HepG2 (cell line): ENCODE measurements around the gene SEMA4F. TPM values are rescaled to one million over a fixed set of nuclear protein-coding genes. Genes with fewer than 3 reads are reported as not detected.

Source experiments
- CREB1 ChIP-seq, 2 experiments: fragments of 450-650 bp in 1 of 2; IDR thresholded peaks; 2 replicates each; pipeline ENCODE4 v1.6.1; 2016 to 2017; ENCODE audit warnings: control low read depth in 1 of 2, mild to moderate bottlenecking in 1 of 2, missing compliant biosample characterization in 1 of 2, missing genetic modification characterization in 1 of 2
- FOXJ3 ChIP-seq: sonication (generic); formaldehyde crosslinking; IDR thresholded peaks from 2 replicates; pipeline ENCODE4 v1.4.0; 2020; ENCODE audit warnings: missing genetic modification reagents, mild to moderate bottlenecking, borderline replicate concordance
- HDAC2 ChIP-seq: sonication (generic); formaldehyde crosslinking; IDR thresholded peaks from 2 replicates; pipeline ENCODE4 v1.4.0; 2020; ENCODE audit warnings: missing genetic modification reagents
- IRX3 ChIP-seq: sonication (generic); formaldehyde crosslinking; IDR thresholded peaks from 2 replicates; pipeline ENCODE4 v1.8.1; 2023; ENCODE audit warnings: mild to moderate bottlenecking, low read depth, missing genetic modification reagents, borderline replicate concordance
- RFXANK ChIP-seq: IDR thresholded peaks from 2 replicates; pipeline ENCODE4 v1.6.1; 2016
- TEAD3 ChIP-seq: optimal IDR thresholded peaks from 2 replicates; pipeline ENCODE3; 2016; ENCODE audit warnings: borderline replicate concordance
- ZNF501 ChIP-seq: sonication (generic); formaldehyde crosslinking; IDR thresholded peaks from 2 replicates; pipeline ENCODE4 v1.5.1; 2020; ENCODE audit warnings: mild to moderate bottlenecking, moderate library complexity, missing genetic modification reagents
- ZNF747 ChIP-seq: sonication (generic); formaldehyde crosslinking; IDR thresholded peaks from 2 replicates; pipeline ENCODE4 v1.8.1; 2023; ENCODE audit warnings: missing genetic modification reagents, mild to moderate bottlenecking, borderline replicate concordance
- ZNF850 ChIP-seq: sonication (generic); formaldehyde crosslinking; conservative IDR thresholded peaks from 2 replicates; pipeline ENCODE4 v1.9.0; 2021; ENCODE audit warnings: mild to moderate bottlenecking, missing genetic modification reagents
- polyA plus RNA-seq, 8 experiments: library from polyadenylated mRNA; depleted of rRNA in 3 of 8; stranded (reverse) in 7 of 8; unstranded in 1 of 8; fragments of >200 nt; fragmentation: Illumina TruSeq in 4 of 8; extraction: Trizol in 4 of 8; gene quantifications; 2 replicates each; pipeline versions ENCODE4 v1.2.1 to v1.2.3, GENCODE V29; 2011 to 2016; ENCODE audit warnings: low read depth in 4 of 8, missing spikeins in 1 of 8, mixed read lengths in 1 of 8; ENCODE audit not compliant: insufficient read depth in 1 of 8
- total RNA-seq, 5 experiments: library from RNA; depleted of rRNA; stranded (reverse); fragments of >200 nt; fragmentation: Illumina TruSeq; extraction: Trizol; gene quantifications; 2 replicates each; pipeline ENCODE4 v1.2.3, GENCODE V29; 2016; ENCODE audit warnings: low read depth in 1 of 5
- TF ChIP-seq, protein P1 (sequence below): sonication (generic); formaldehyde crosslinking; IDR thresholded peaks from 2 replicates; pipeline ENCODE4 v1.4.0; 2020; ENCODE audit warnings: mild to moderate bottlenecking, missing genetic modification reagents
- TF ChIP-seq, protein P2 (sequence below): IDR thresholded peaks from 2 replicates; pipeline ENCODE4 v1.6.1; 2016; ENCODE audit warnings: low read depth, control low read depth
- TF ChIP-seq, protein P3 (sequence below): sonication (generic); formaldehyde crosslinking; IDR thresholded peaks from 2 replicates; pipeline ENCODE4 v1.9.0; 2022; ENCODE audit warnings: missing genetic modification reagents, mild to moderate bottlenecking, borderline replicate concordance
- TF ChIP-seq, protein P4 (sequence below): sonication (generic); formaldehyde crosslinking; IDR thresholded peaks from 2 replicates; pipeline ENCODE4 v1.4.0; 2020; ENCODE audit warnings: mild to moderate bottlenecking, missing genetic modification reagents, borderline replicate concordance

SEMA4F gene
- total and polyA plus RNA-seq, 2 of the 13 experiments (the other 11 are each of a cell fraction or from before 2014, with no cell fraction given), result 7.1 to 10.3 TPM

DNA sequence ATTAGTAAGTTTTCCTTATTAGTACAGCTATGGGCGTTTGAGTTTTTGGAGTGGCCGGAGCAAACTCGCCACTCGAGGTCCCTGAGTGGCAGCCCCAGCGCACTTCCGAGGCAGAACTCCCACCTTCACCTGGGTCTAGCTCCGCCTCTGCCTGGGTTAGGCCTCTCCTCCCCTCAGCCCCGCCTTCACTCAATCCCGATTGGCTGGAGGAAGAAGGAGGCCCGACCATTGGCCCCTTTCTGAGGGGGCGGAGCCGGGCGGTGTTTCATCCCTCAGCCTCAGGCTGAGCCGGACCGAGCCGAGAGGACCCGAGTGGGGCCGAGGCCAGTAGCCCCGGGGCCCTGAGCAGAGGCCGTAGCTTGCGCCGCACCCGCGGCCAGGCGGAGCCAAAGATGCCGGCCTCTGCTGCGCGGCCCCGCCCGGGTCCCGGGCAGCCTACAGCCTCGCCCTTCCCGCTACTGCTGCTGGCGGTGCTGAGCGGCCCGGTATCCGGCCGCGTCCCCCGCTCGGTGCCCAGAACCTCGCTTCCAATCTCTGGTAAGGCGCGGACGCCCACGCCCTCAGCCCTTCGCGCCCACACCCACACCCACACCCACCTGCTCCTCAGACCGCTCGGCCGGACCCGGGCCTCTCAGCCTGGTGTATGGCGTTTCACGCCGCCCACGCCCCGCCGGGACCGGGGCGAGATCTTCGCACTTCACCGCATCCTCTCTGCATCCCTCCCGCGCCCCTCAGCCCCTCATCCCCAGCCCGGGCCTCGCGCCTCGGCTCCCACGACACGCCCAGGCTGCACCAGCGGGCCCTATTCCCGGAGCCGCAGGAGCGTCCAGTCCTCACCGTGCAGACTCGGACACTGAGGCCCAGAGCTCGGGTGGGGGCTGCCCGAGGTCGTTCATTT lies at the start of gene SEMA4F (continued):
- TF ChIP-seq, protein P1, sequence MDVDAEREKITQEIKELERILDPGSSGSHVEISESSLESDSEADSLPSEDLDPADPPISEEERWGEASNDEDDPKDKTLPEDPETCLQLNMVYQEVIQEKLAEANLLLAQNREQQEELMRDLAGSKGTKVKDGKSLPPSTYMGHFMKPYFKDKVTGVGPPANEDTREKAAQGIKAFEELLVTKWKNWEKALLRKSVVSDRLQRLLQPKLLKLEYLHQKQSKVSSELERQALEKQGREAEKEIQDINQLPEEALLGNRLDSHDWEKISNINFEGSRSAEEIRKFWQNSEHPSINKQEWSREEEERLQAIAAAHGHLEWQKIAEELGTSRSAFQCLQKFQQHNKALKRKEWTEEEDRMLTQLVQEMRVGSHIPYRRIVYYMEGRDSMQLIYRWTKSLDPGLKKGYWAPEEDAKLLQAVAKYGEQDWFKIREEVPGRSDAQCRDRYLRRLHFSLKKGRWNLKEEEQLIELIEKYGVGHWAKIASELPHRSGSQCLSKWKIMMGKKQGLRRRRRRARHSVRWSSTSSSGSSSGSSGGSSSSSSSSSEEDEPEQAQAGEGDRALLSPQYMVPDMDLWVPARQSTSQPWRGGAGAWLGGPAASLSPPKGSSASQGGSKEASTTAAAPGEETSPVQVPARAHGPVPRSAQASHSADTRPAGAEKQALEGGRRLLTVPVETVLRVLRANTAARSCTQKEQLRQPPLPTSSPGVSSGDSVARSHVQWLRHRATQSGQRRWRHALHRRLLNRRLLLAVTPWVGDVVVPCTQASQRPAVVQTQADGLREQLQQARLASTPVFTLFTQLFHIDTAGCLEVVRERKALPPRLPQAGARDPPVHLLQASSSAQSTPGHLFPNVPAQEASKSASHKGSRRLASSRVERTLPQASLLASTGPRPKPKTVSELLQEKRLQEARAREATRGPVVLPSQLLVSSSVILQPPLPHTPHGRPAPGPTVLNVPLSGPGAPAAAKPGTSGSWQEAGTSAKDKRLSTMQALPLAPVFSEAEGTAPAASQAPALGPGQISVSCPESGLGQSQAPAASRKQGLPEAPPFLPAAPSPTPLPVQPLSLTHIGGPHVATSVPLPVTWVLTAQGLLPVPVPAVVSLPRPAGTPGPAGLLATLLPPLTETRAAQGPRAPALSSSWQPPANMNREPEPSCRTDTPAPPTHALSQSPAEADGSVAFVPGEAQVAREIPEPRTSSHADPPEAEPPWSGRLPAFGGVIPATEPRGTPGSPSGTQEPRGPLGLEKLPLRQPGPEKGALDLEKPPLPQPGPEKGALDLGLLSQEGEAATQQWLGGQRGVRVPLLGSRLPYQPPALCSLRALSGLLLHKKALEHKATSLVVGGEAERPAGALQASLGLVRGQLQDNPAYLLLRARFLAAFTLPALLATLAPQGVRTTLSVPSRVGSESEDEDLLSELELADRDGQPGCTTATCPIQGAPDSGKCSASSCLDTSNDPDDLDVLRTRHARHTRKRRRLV (CRISPR knock-in tag), result no peak
- TF ChIP-seq TEAD3 (CRISPR knock-in tag), result no peak
- no peak for TF ChIP-seq IRX3 (CRISPR knock-in tag)
- TF ChIP-seq, protein P2, sequence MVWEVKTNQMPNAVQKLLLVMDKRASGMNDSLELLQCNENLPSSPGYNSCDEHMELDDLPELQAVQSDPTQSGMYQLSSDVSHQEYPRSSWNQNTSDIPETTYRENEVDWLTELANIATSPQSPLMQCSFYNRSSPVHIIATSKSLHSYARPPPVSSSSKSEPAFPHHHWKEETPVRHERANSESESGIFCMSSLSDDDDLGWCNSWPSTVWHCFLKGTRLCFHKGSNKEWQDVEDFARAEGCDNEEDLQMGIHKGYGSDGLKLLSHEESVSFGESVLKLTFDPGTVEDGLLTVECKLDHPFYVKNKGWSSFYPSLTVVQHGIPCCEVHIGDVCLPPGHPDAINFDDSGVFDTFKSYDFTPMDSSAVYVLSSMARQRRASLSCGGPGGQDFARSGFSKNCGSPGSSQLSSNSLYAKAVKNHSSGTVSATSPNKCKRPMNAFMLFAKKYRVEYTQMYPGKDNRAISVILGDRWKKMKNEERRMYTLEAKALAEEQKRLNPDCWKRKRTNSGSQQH (CRISPR knock-in tag), result no peak
- TF ChIP-seq, protein P3, sequence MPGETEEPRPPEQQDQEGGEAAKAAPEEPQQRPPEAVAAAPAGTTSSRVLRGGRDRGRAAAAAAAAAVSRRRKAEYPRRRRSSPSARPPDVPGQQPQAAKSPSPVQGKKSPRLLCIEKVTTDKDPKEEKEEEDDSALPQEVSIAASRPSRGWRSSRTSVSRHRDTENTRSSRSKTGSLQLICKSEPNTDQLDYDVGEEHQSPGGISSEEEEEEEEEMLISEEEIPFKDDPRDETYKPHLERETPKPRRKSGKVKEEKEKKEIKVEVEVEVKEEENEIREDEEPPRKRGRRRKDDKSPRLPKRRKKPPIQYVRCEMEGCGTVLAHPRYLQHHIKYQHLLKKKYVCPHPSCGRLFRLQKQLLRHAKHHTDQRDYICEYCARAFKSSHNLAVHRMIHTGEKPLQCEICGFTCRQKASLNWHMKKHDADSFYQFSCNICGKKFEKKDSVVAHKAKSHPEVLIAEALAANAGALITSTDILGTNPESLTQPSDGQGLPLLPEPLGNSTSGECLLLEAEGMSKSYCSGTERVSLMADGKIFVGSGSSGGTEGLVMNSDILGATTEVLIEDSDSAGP, result peak; percentile 79; the same call in 1 of the 2 replicates
- TF ChIP-seq FOXJ3 (CRISPR knock-in tag), result no peak
- TF ChIP-seq RFXANK (CRISPR knock-in tag), result no peak
- peak; percentile 80 for TF ChIP-seq ZNF501 (CRISPR knock-in tag)
- no peak for TF ChIP-seq CREB1 (IDR thresholded peaks at IDR 0.05)
- TF ChIP-seq CREB1 (CRISPR knock-in tag; IDR thresholded peaks at IDR 0.05), result no peak
- peak; percentile 79; the same call in 1 of the 2 replicates for TF ChIP-seq ZNF747 (CRISPR knock-in tag)
- 0 out of 2 replicates have a peak, but pooled peaks have one; percentile 21 for TF ChIP-seq HDAC2 (CRISPR knock-in tag)
- TF ChIP-seq ZNF850 (CRISPR knock-in tag), result 0 out of 2 replicates have a peak, but pooled peaks have one; percentile 69
- TF ChIP-seq, protein P4, sequence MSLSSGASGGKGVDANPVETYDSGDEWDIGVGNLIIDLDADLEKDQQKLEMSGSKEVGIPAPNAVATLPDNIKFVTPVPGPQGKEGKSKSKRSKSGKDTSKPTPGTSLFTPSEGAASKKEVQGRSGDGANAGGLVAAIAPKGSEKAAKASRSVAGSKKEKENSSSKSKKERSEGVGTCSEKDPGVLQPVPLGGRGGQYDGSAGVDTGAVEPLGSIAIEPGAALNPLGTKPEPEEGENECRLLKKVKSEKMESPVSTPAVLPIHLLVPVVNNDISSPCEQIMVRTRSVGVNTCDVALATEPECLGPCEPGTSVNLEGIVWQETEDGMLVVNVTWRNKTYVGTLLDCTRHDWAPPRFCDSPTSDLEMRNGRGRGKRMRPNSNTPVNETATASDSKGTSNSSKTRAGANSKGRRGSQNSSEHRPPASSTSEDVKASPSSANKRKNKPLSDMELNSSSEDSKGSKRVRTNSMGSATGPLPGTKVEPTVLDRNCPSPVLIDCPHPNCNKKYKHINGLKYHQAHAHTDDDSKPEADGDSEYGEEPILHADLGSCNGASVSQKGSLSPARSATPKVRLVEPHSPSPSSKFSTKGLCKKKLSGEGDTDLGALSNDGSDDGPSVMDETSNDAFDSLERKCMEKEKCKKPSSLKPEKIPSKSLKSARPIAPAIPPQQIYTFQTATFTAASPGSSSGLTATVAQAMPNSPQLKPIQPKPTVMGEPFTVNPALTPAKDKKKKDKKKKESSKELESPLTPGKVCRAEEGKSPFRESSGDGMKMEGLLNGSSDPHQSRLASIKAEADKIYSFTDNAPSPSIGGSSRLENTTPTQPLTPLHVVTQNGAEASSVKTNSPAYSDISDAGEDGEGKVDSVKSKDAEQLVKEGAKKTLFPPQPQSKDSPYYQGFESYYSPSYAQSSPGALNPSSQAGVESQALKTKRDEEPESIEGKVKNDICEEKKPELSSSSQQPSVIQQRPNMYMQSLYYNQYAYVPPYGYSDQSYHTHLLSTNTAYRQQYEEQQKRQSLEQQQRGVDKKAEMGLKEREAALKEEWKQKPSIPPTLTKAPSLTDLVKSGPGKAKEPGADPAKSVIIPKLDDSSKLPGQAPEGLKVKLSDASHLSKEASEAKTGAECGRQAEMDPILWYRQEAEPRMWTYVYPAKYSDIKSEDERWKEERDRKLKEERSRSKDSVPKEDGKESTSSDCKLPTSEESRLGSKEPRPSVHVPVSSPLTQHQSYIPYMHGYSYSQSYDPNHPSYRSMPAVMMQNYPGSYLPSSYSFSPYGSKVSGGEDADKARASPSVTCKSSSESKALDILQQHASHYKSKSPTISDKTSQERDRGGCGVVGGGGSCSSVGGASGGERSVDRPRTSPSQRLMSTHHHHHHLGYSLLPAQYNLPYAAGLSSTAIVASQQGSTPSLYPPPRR (CRISPR knock-in tag), result peak; percentile 52
